SKM-1 (cell line): ENCODE measurements around the gene RUNX1.

Experiments used
- DNase-seq: peaks from one replicate; lab custom pipeline; 2025; ENCODE audit not compliant: unreplicated experiment; lab: John Stamatoyannopoulos, UW

Gene RUNX1

GRCh38 chr21:35037384-35037765, 11.7 kb downstream of the RUNX1 start:
- no peak for DNase-seq

DNA sequence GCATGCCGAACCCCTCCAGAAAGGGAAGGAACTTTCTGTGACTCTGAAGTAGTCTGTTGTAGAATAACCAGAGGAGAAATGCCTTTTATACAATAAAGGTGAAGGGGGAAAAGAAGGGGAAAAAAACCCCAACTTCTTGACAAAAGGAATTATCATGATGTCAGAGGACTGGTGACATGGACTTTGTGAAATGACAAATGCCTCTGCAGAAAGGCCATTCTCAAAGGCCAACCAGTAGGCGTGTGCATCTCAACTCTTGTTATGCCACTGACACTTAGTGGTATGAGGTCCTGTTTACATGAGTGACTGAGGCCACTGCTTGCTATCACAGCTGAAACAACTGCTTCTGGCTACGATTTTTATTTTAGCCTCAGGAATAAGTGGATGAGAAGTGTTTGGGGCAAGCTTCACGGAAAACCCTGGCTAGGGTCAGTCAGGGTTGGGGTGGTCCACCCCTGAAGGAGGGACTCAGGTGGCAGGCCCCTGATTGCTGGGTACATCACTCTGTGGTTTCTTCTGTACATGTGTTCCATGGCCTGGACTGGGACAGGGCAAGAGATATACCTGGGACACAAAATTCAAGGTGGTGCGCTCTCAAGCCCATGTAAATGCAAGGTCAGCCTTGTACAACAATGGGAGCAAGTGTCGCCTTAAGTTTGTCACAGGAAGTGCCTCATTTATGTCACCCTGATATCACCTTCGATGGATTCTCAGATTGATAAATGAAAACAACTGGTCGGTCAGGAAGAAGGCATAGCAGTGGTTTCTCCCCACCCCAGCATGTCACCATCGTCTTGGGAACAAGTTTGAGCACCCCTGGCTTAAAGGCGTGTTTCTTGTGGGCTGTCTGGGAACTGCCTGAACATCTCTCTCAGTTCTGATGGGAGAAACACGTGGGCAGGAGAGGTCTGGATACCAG, 12.4 kb downstream of the RUNX1 start:
- DNase-seq = no peak

DNA sequence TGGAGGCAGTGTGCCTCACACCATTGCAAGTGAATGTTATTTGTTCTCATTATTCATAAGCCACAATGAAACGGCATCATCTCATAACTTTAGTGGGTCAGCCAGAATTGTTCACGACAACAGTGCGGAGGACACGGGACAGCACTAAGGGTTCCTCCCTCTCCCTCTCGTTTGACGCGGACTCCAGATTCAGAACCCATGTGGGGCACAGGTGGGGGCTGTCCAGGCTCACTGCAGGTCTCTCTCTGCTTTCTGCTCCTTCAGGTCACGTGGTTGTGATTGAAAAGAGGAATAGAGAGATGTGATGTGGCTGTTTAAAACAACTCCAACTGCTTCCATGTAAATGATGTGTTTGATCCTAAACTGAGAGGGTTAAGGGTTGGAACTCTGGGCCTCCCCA, 13.5 kb downstream of the RUNX1 start:
- DNase-seq = no peak

DNA sequence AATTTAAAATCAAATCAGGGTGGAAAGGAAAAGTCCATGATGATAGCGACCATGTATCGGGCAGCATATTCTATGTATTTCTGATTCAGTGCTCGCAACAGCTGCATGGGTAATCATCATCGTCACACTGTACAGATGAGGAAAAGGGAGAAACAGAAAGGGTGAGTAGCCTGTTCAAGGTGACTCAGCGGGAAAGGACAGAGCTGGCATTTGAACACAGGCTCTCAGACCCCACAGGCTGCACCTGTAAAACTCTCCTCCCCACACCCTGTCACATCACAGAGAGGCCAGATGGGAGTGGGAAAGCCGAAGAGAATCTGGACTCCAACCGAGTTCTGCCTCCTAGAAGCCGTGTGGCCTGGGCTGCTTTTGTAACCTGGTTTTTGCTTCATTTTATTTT, 14.0 kb downstream of the RUNX1 start:
- no peak for DNase-seq

- no peak for DNase-seq
These were observed 14.7 kb downstream of the RUNX1 start for GRCh38 chr21:35034203-35034926.

DNA sequence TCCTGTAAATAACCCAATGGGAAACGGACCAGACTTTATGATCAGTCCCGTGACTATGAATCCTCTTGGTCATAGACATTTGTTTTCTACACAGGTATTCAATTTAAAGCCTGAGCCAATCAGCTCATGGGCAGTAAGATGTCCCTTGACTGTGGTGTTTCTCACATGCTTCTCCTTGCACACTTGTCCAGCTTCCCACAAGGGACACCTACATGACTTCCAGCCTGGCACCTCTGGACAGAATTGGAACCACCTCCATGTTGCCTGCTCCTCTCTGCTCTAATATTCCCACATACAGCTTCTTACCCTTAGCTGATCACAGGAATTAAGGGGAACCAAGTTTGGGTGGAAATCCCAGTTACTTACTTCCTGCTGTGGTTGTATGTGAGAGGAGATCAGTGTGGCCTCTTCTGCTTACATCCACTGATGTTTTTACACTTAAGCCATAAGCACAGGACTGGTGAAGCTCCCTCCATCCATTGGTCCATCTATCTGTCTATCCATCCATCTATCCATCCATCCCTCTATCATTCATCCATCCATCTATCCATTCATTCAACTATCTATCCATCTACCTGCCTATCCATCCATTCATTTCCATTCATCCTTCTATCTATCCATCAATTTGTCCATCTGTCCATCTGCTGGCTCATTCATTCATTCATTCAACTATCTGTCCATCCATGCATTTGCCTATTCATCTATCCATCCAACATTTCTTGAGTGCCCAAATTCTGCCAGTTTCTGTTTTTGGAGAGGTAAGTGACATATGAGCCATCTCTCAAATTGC, 16.4 kb downstream of the RUNX1 start:
- no peak for DNase-seq

DNA sequence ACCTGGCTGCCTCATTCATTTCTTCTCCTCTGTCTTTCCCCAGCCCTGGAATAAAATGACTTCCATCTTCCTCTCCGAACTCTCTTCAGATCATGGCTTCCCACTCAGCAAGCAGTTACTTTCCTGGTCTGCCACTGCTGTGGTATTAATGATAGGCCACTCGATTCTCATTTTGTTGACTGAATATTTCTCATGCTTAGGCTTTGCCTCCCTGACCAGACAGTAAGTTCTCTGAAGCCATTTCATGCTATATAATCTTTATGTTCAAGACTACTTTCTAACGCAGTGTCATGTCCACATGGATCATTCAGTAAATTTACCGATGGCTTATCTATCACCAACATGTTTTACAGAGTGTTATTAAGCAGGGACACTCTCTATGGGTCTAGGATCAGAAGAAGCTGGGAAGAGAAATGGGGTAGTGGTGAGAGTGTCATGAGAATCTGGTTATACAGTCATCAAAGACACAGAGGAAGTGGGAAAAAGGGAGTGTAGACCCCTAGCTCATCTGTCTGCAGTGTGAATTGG, 20.6 kb downstream of the RUNX1 start:
- no peak for DNase-seq

DNA sequence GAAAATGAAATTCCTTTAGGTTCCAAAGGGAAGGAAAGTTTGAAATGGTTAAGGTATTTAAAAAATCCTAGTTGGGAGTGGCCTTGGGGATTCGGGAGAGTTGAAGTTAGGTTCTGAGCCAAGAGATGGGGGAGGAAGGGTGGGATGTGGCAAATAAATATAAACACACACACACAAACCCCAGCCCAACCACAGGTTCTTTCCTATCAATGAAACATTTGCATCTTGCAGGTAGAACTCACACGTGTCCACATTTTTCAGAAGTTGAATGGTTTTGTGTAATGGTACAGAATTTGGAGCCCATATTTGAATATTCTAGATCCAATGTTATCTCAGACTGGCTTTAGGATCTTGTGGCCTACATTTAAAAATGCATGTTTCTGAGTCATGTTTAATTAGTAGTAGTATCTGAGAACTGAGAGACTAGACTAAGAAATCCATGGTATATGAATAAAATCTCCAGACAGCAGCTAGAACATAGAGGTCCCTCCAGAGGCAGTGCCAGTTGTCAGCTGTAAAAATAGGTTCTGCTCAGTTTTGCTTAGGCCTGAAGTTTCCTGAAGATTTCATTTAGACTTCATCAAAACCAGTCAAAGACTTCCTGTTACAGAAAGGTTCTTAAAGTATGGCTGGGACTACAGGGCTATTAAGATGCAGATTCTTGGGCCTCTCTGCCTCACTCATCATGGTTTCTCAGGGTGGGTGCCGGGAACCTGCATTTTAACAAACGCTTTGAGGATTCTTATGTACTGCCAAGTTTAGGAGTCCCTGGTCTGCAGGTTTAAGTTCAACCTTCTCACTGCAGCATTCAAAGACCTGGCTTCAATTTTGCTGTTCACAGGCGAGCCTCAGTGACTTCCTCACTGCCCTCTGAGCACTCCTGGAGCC, 21.3 kb downstream of the RUNX1 start:
- DNase-seq = no peak

DNA sequence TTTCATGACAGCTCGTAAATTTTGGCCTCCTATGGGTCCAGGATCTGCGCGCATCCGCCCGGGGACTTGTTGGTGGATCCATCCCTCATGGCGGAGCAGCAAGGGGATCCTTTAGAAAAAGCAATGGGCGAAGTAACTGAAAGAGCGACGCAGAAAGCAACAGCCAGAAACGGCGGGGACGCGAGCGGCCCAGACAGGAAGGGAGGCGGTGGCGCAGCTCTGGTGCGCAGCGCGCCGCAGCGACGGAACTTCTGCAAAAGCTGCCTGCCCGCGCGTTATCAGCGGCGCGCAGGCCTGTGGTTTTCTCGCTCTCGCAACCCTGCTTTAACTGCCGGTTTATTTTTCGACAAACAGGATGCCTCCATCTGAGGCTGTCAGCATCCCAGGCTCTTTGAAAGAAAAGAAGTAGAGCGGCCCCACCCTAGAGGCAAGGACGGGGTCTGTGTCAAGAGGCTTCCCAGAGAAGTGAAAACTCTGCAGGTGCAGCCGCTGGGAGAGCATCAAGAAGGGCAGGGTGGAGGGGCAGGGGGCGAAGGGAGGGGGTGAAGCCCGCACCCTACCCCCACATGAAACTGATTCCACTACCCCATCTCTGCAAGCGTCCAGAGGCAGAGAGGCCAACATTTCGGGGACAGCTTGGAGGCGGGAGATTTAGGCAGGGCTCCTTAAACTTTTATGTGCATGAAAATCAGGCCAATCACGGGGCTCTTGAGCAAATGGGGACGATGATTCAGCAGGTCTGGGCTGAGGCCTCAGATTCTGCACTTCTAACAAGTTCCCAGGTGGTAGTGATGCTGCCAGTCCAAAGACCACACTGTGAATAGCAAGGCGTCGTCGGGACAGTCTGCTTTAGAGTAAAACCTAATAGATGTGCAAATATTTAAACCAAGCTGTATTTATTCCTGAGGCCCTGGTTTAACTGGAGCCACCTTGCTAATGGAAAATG, 22.2 kb downstream of the RUNX1 start:
- peak; percentile 89 for DNase-seq

DNA sequence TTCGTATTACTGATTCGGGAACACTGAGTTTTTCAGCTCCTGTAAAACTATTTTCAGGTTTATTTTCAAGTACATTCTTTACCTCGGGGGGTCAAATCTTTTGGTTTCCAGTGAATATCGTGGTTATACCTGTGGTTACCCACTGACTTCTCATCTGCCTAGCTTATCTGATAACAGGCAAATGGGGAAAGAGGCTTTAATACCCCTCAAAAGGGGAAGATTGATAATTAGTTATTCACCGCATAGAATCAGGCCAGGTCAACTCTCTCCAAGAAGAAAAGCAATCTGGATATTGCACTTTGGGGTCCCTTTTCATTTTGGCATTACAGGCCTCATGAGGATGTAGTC, 23.0 kb downstream of the RUNX1 start:
- DNase-seq = peak; percentile 40

DNA sequence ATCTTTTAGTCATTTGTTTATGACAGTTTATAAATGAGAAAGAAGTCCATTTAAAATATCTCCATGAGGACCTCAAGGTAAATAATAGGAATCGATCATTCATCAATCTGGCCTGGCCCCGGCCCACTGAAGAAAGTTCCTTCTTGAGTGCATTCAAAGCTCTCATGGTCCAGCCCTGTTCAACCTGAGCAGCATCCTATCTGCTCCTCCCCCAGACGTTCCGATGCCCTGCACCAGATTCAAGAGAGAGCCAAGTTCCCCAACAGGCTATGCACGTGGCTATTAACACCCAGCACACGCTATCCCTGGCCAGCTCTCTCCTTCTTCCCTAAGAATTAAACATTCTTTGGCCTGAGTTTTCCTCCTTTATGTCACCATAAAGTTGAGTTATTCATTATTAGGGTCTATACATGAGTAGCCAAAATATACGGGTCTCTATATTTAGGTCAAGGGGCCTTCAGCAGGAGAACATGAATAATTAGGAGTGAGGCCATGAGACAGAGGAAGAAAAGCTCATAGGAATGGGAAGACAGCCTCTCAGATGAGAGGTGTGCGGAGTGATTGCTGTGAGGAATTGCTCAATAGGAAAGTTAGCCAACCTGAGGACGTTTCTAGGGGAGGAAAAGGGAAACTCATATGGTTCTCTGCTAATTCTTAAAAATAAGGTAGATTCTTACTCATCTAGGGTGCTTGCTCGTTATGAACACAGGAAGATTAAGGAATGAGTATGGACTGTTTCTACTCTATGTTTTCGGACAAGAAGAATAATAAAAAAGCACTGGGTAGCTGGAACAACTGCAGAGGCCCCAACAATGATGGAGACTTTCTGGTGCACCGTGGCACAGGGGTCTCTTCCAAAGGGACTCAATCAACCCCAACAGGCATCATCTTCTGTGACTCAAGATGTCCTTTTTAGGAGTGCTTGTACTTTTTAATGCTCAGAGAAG, 23.6 kb downstream of the RUNX1 start:
- DNase-seq = peak; percentile 56

GRCh38 chr21:35024513-35024912, 24.6 kb downstream of the RUNX1 start:
- DNase-seq = no peak

GRCh38 chr21:35024071-35024420, 25.1 kb downstream of the RUNX1 start:
- DNase-seq = no peak

GRCh38 chr21:35023396-35024070, 25.6 kb downstream of the RUNX1 start:
- DNase-seq = no peak

GRCh38 chr21:35021546-35021945, 27.6 kb downstream of the RUNX1 start:
- no peak for DNase-seq

GRCh38 chr21:35020902-35021301, 28.2 kb downstream of the RUNX1 start:
- no peak for DNase-seq

DNA sequence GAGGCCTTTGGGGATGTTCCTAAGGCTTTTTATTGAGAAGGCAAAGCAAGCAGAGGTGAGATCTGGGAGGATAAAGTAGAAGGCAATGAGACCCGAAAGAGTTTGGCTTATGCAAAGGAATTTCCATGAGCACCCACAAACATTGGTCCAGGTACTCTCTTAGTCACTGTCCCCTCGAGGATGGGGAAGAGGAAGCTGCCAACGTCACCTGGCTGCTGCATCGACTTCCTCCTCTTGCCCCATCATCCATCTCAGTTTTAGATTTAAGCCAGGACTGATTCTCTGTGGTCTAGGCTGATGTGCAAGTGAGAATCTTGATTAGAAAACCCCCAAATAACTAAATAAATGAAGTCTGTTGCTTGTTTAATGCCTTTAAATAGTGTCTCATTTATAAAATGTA, 28.7 kb downstream of the RUNX1 start:
- no peak for DNase-seq

DNA sequence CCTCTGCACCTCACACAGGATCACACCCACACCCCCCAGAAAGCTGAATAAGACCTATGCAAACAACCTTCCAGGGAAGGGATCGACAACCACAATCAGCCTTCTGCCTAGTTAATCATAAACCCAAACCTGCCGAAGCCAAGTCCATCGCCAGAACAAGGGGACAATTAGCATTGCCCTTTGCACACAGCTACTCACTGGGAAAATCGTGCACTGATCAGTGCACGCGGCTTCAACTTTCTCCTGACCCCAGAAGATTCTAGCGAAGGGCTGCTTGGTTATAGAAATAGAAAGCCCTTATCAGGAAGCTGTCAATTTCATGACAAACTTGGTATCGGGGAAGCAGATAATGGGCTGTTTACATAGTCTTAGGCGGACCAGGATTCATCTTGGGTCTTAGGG, 29.5 kb downstream of the RUNX1 start:
- DNase-seq = no peak
